Activated naive CD8-positive, alpha-beta T cell treated with anti-CD3 and anti-CD28 coated beads, Interleukin-2, amount 50 U/mL, for 24 hours (primary cell): ENCODE measurements around the gene ZCRB1.

ENCODE experiments used
- ATAC-seq: fragments of 150-1000 bp; cut with Tn5 transposase; one replicate; pipeline ENCODE4 v1.10.0; 2021
- DNase-seq: peaks from one replicate; pipeline ENCODE4 v3.0.0; 2021
- H3K27ac Mint-ChIP-seq: one replicate; pipeline ENCODE4 v1.8.0; 2021; ENCODE audit warnings: mild to moderate bottlenecking, mixed read lengths
- H3K27me3 Mint-ChIP-seq: one replicate; pipeline ENCODE4 v1.8.0; 2021; ENCODE audit warnings: mixed read lengths
- H3K36me3 Mint-ChIP-seq: one replicate; pipeline ENCODE4 v1.8.0; 2021; ENCODE audit warnings: low read depth, mixed read lengths
- H3K4me1 Mint-ChIP-seq: one replicate; pipeline ENCODE4 v1.8.0; 2021; ENCODE audit warnings: mixed read lengths
- H3K4me3 Mint-ChIP-seq: one replicate; pipeline ENCODE4 v1.8.0; 2021; ENCODE audit warnings: mild to moderate bottlenecking, moderate library complexity, mixed read lengths
- H3K9me3 Mint-ChIP-seq: one replicate; pipeline ENCODE4 v1.8.0; 2021; ENCODE audit warnings: mixed read lengths

ZCRB1 gene

GRCh38 chr12:42308390-42308789, 17.5 kb downstream of the ZCRB1 start:
- Mint-ChIP-seq H3K27me3 (no peaks in the 10 kb centered on the region), H3K36me3 (peaks cover 5% of the 10 kb centered on the region), H3K9me3 (no peaks in the 10 kb centered on the region), H3K4me1 (no peaks in the 10 kb centered on the region), H3K4me3 (no peak overlapping the region), H3K27ac (no peak overlapping the region)
- DNase-seq (no peak), ATAC-seq (no peak)

GRCh38 chr12:42306297-42306696, 19.6 kb downstream of the ZCRB1 start:
- Mint-ChIP-seq H3K27ac (no peak overlapping the region), H3K4me1 (no peaks in the 10 kb centered on the region), H3K36me3 (no peaks in the 10 kb centered on the region), H3K27me3 (no peaks in the 10 kb centered on the region), H3K9me3 (no peaks in the 10 kb centered on the region), H3K4me3 (no peak overlapping the region)
- no peak for DNase-seq
- no peak for ATAC-seq

DNA sequence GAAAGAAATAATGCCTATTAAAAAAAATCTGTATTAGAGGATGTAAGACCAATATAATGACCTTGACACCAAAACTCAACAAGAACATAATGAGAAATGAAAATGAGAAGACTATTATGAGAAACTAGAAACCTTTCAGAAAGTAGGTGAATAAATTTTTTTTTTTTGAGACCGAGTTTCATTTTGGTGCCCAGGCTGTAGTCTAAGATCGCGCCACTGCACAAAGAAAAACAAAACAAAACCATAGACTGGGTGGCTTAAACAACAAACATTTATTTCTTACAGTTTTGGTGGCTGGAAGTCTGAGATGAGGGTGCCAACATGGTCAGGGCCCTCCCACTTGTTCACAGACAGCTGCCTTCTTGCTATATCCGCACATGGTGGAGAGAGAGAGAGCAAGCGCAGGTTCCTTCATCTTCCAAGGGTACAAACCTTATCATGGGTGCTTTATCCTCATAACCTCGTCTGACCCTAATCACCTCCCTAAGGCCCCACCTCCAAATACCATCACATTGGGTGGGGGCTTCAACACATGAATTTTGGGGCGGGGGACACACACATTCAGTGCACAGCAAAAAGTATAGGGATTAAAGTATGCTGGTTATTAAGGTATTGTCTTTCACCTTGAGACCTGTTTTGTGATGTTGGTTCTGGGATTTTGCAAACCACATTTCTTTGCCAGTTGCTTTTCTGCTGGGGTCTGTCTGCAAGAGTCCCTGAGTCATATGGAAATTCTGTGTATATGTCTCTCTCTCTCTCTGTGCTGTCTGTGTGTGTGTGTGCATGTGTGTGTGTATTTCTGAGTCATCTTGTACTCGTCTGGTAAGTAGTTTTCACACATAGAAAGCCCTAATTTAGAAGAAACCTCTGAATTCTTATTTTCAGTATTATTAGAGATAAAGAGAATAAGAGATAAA, 26.2 kb downstream of the ZCRB1 start:
- ATAC-seq (peak; percentile 97), DNase-seq (peak; percentile 56)
- no peaks in the 10 kb centered on the region for H3K27me3 Mint-ChIP-seq
- H3K27ac Mint-ChIP-seq = peak overlapping the region; percentile 84
- H3K9me3 Mint-ChIP-seq = no peaks in the 10 kb centered on the region
- H3K4me1 Mint-ChIP-seq = peaks cover 24% of the 10 kb centered on the region
- no peaks in the 10 kb centered on the region for H3K36me3 Mint-ChIP-seq
- H3K4me3 Mint-ChIP-seq = peak overlapping the region; percentile 43

DNA sequence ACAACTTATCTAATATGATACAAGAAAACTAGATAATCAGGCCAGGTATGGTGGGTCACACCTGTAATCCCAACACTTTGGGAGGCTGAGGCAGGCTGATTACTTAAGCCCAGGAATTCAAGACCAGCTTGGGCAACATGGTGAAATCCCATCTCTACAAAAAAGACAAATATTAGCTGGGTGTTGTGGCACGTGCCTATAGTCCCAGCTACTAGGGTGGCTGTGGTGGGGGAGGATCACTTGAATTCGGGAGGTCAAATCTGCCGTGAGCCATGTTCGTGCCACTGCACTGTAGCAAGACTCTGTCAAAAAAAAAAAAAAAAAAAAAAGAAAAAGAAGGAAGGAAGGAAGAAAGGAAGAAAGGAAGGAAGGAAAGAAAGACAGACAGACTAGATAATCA, 27.0 kb downstream of the ZCRB1 start:
- no peak for DNase-seq
- ATAC-seq = no peak
- Mint-ChIP-seq H3K9me3 (no peaks in the 10 kb centered on the region), H3K4me1 (peaks cover 24% of the 10 kb centered on the region), H3K4me3 (no peak overlapping the region), H3K27ac (peak overlapping the region; percentile 84), H3K27me3 (no peaks in the 10 kb centered on the region), H3K36me3 (no peaks in the 10 kb centered on the region)

GRCh38 chr12:42296503-42297109, 29.3 kb downstream of the ZCRB1 start:
- no peak overlapping the region for H3K4me3 Mint-ChIP-seq
- peaks cover 24% of the 10 kb centered on the region for H3K4me1 Mint-ChIP-seq
- no peak for DNase-seq
- no peaks in the 10 kb centered on the region for H3K9me3 Mint-ChIP-seq
- no peaks in the 10 kb centered on the region for H3K36me3 Mint-ChIP-seq
- H3K27ac Mint-ChIP-seq = no peak overlapping the region
- H3K27me3 Mint-ChIP-seq = no peaks in the 10 kb centered on the region
- no peak for ATAC-seq

DNA sequence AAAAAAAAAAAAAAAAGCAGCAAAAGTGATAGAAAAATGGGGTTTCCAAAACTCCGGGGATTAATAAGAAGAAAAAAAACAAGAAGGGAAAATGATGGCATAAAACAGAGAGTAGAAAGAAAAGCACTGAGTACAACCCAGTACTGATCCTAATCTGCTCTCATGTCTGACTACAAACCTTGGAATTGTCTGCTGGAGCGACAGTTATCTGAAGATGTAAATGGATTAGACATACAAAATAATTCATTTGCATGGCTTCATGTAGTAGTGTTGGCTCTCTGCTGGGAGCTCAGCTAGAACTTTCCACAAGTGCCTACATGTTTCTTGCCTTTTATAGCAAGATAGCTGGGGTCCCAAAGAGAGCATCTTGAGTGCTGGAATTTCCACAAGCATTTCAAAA, 34.2 kb downstream of the ZCRB1 start:
- Mint-ChIP-seq H3K27ac (no peak overlapping the region), H3K9me3 (no peaks in the 10 kb centered on the region), H3K27me3 (peaks cover 5% of the 10 kb centered on the region), H3K4me3 (no peak overlapping the region), H3K4me1 (no peaks in the 10 kb centered on the region), H3K36me3 (no peaks in the 10 kb centered on the region)
- ATAC-seq (no peak), DNase-seq (no peak)

DNA sequence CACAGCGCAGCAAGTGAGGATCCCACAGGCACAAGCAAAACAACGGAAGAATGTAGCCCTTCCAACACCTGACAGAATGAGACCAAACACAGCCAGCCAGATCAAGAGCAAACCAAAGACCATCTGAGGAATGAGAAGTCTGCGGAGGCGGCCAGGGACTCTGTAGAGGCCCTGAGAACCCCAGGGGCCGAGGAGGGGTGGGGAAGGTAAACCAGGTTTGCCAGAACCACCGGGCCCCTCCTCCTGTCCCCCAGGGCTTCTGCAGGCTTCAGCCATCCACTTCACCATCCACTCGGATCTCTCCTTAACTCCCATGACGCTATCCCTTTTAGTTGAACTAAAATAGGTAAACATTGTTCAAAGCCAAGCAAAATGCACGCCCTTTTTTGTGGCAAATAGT, 37.4 kb downstream of the ZCRB1 start:
- ATAC-seq = no peak
- no peak overlapping the region for H3K4me3 Mint-ChIP-seq
- H3K36me3 Mint-ChIP-seq = no peaks in the 10 kb centered on the region
- no peaks in the 10 kb centered on the region for H3K9me3 Mint-ChIP-seq
- no peak overlapping the region for H3K27ac Mint-ChIP-seq
- no peaks in the 10 kb centered on the region for H3K4me1 Mint-ChIP-seq
- H3K27me3 Mint-ChIP-seq = peaks cover 5% of the 10 kb centered on the region
- no peak for DNase-seq

- Mint-ChIP-seq H3K36me3 (no peaks in the 10 kb centered on the region), H3K27ac (no peak overlapping the region), H3K4me1 (no peaks in the 10 kb centered on the region), H3K27me3 (peaks cover 5% of the 10 kb centered on the region), H3K4me3 (no peak overlapping the region), H3K9me3 (no peaks in the 10 kb centered on the region)
- no peak for ATAC-seq
- DNase-seq = no peak
These were observed 39.2 kb downstream of the ZCRB1 start for GRCh38 chr12:42286741-42287140.

DNA sequence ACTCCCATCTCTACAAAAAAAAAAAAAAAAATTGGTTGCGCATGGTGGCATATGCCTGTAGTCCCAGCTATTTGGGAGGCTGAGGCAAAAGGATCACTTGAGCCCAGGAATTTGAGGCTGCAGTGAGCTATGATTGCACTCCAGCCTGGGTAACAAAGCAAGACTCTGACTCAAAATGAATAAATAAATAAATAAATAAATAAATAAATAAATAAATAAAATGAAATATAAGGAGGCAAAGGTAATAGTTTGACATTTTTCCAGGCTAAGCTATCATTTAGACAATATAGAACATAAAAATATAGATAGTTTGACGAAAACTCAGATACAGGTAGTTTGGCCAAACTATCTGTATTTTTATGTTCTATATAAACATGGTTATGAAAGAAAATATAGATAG, 40.5 kb downstream of the ZCRB1 start:
- no peaks in the 10 kb centered on the region for H3K4me1 Mint-ChIP-seq
- DNase-seq = no peak

DNA sequence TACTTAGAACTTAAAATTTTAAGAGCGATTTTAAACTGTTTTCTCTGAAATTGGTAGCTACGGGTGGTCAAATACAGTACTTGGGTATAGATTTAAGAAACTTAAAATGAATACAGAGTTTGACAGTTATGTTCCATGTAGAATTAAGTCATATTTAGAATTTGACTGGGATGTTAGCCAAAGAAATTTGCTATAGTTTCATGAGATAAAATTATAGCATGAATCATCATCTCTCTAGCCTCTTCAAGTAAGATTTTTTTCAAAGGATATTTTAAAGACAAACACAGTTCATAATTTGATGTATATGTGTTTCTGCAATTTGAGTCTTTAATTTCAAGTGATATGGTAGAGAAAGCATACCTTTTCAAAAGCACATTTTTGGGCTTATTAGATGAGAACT, 41.0 kb downstream of the ZCRB1 start:
- Mint-ChIP-seq H3K27me3 (peaks cover 6% of the 10 kb centered on the region), H3K4me3 (no peak overlapping the region), H3K36me3 (no peaks in the 10 kb centered on the region), H3K9me3 (no peaks in the 10 kb centered on the region), H3K27ac (no peak overlapping the region), H3K4me1 (no peaks in the 10 kb centered on the region)
- DNase-seq (no peak), ATAC-seq (no peak)

More for the DNA sequence above, 40.5 kb downstream of the ZCRB1 start:
- Mint-ChIP-seq H3K27me3 (peaks cover 5% of the 10 kb centered on the region), H3K4me3 (no peak overlapping the region), H3K27ac (no peak overlapping the region), H3K9me3 (no peaks in the 10 kb centered on the region), H3K36me3 (no peaks in the 10 kb centered on the region)
- ATAC-seq = no peak

GRCh38 chr12:42284157-42284556, 41.7 kb downstream of the ZCRB1 start:
- no peak for DNase-seq
- H3K4me1 Mint-ChIP-seq = no peaks in the 10 kb centered on the region
- no peak overlapping the region for H3K27ac Mint-ChIP-seq
- H3K9me3 Mint-ChIP-seq = no peaks in the 10 kb centered on the region
- no peak overlapping the region for H3K4me3 Mint-ChIP-seq
- peaks cover 3% of the 10 kb centered on the region for H3K27me3 Mint-ChIP-seq
- ATAC-seq = no peak
- no peaks in the 10 kb centered on the region for H3K36me3 Mint-ChIP-seq

DNA sequence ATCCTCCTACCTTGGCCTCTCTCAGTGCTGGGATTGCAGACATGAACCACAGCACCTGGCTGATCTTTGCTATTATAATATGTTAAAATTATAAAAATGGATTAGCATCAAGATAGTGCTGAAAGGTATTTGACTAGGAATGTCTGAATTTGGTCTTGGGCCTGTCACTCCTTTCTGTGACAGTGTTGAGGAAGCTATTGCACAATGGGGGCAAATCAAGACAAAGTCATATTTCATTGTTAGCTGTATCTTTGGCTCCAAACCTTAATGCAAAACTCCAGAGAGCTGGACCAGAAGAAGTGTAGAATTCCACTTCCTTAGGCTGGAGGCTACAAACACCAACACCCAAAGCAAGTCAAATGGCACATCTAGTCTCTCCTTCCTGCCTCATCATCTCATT, 42.2 kb downstream of the ZCRB1 start:
- Mint-ChIP-seq H3K4me1 (no peaks in the 10 kb centered on the region), H3K9me3 (no peaks in the 10 kb centered on the region), H3K4me3 (no peak overlapping the region), H3K36me3 (no peaks in the 10 kb centered on the region), H3K27ac (no peak overlapping the region), H3K27me3 (peaks cover 3% of the 10 kb centered on the region)
- ATAC-seq (no peak), DNase-seq (no peak)

GRCh38 chr12:42282294-42282693, 43.6 kb downstream of the ZCRB1 start:
- no peak for DNase-seq
- H3K9me3 Mint-ChIP-seq = no peaks in the 10 kb centered on the region
- no peak for ATAC-seq
- no peak overlapping the region for H3K27ac Mint-ChIP-seq
- peaks cover 3% of the 10 kb centered on the region for H3K27me3 Mint-ChIP-seq
- no peaks in the 10 kb centered on the region for H3K4me1 Mint-ChIP-seq
- no peak overlapping the region for H3K4me3 Mint-ChIP-seq
- no peaks in the 10 kb centered on the region for H3K36me3 Mint-ChIP-seq

GRCh38 chr12:42281844-42282243, 44.0 kb downstream of the ZCRB1 start:
- Mint-ChIP-seq H3K36me3 (no peaks in the 10 kb centered on the region), H3K4me3 (no peak overlapping the region), H3K27me3 (peaks cover 3% of the 10 kb centered on the region), H3K27ac (no peak overlapping the region), H3K9me3 (no peaks in the 10 kb centered on the region), H3K4me1 (no peaks in the 10 kb centered on the region)
- no peak for ATAC-seq
- no peak for DNase-seq

GRCh38 chr12:42281278-42281677, 44.6 kb downstream of the ZCRB1 start:
- Mint-ChIP-seq H3K9me3 (no peaks in the 10 kb centered on the region), H3K36me3 (no peaks in the 10 kb centered on the region), H3K4me3 (no peak overlapping the region), H3K27ac (no peak overlapping the region), H3K4me1 (no peaks in the 10 kb centered on the region), H3K27me3 (peaks cover 3% of the 10 kb centered on the region)
- DNase-seq = no peak
- no peak for ATAC-seq
